IPS-20b (cell line): Measurements from ENCODE around the gene MVB12B.

Experiments used
- H3K27ac ChIP-seq: one replicate; pipeline ENCODE4 v1.5.1; 2013; ENCODE audit warnings: low read length
- H3K27me3 ChIP-seq: 2 replicates; pipeline ENCODE4 v1.6.1; 2013; ENCODE audit warnings: mild to moderate bottlenecking, low read length, inconsistent platforms; ENCODE audit not compliant: insufficient read depth
- H3K36me3 ChIP-seq: 2 replicates; pipeline ENCODE4 v1.6.1; 2013; ENCODE audit warnings: low read depth, mild to moderate bottlenecking, inconsistent platforms, low read length, moderate library complexity; ENCODE audit not compliant: insufficient read depth
- H3K4me1 ChIP-seq: 2 replicates; pipeline ENCODE4 v1.6.1; 2013; ENCODE audit warnings: mild to moderate bottlenecking, control low read depth, inconsistent platforms, low read length, moderate library complexity; ENCODE audit not compliant: insufficient read depth
- H3K4me3 ChIP-seq: 2 replicates; pipeline ENCODE4 v1.5.1; 2013; ENCODE audit warnings: mild to moderate bottlenecking, low read length, inconsistent platforms
- H3K9ac ChIP-seq: 2 replicates; pipeline ENCODE4 v1.6.1; 2013; ENCODE audit warnings: low read depth, mild to moderate bottlenecking, inconsistent platforms, low read length, moderate library complexity
- H3K9me3 ChIP-seq: 2 replicates; pipeline ENCODE4 v1.6.1; 2013; ENCODE audit warnings: mild to moderate bottlenecking, low read depth, low read length, inconsistent platforms; ENCODE audit not compliant: insufficient read depth

The MVB12B gene

GRCh38 chr9:126295516-126295915 lies 31.1 kb upstream of the MVB12B start:
- H3K27me3 ChIP-seq, result no peaks in the 10 kb centered on the region
- H3K9me3 ChIP-seq, result no peaks in the 10 kb centered on the region
- H3K4me1 ChIP-seq, result no peaks in the 10 kb centered on the region
- H3K4me3 ChIP-seq, result no peak overlapping the region
- no peak overlapping the region for H3K27ac ChIP-seq
- no peaks in the 10 kb centered on the region for H3K36me3 ChIP-seq
- no peak overlapping the region for H3K9ac ChIP-seq

DNA sequence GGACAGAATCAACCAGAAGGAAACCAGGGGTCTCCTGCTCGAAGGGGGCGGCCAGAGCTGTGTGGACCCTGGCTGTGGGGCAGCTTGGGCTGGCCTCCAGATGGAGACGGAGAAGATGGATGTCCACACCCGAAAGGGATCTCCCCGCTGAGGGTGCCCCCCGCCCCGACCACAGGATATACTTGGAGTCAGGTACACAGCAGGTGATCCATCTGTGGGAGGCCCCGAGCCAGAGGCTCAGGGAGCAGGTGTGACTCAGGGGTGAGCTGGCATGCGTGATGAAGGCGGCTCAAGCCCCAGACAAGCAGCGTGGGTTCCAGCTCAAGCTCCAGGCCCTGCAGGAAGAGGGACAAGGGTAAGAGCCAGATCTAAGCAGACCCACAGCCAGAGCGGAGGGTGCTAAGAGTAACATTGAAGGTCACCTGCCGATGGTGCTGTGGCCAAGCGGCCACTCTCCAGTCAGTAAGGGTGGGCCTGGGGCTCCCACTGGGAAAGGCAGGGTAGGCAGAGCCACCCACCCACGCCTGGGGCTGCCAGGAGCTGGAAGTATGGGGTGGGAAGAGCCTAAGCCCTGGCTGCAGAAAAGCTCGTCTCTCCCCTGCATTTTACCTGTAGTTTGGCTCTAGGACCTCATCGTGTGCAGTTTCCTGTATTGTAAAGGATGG lies 30.6 kb upstream of the MVB12B start:
- Histone ChIP-seq H3K27ac (no peak overlapping the region), H3K4me3 (no peak overlapping the region), H3K36me3 (no peaks in the 10 kb centered on the region), H3K27me3 (no peaks in the 10 kb centered on the region), H3K9me3 (no peaks in the 10 kb centered on the region), H3K4me1 (no peaks in the 10 kb centered on the region), H3K9ac (no peak overlapping the region)

DNA sequence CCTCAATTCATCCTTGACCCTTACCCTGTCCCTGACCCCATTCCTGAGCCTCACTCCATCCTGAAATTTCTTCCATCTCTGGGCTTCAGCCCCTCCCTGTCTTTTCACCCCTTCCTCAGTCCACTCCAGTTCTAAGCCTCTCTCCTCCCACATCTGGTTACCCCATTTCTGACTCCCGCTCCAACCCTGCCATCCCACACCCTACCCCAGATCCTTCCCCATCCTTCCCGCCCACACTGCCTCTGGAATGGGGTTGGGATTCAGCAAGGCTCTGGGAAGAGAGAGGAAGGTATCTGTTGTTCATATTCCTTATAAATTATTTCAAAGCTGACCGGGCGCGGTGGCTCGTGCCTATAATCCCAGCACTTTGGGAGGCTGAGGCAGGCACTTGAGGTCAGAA lies 29.9 kb upstream of the MVB12B start:
- no peaks in the 10 kb centered on the region for H3K4me1 ChIP-seq
- H3K27me3 ChIP-seq, result no peaks in the 10 kb centered on the region
- H3K36me3 ChIP-seq, result no peaks in the 10 kb centered on the region
- no peaks in the 10 kb centered on the region for H3K9me3 ChIP-seq
- no peak overlapping the region for H3K27ac ChIP-seq
- no peak overlapping the region for H3K9ac ChIP-seq
- H3K4me3 ChIP-seq, result no peak overlapping the region

GRCh38 chr9:126297661-126298060 lies 29.0 kb upstream of the MVB12B start:
- Histone ChIP-seq H3K27ac (no peak overlapping the region), H3K9ac (no peak overlapping the region), H3K9me3 (no peaks in the 10 kb centered on the region), H3K4me1 (no peaks in the 10 kb centered on the region), H3K36me3 (no peaks in the 10 kb centered on the region), H3K27me3 (no peaks in the 10 kb centered on the region), H3K4me3 (no peak overlapping the region)

DNA sequence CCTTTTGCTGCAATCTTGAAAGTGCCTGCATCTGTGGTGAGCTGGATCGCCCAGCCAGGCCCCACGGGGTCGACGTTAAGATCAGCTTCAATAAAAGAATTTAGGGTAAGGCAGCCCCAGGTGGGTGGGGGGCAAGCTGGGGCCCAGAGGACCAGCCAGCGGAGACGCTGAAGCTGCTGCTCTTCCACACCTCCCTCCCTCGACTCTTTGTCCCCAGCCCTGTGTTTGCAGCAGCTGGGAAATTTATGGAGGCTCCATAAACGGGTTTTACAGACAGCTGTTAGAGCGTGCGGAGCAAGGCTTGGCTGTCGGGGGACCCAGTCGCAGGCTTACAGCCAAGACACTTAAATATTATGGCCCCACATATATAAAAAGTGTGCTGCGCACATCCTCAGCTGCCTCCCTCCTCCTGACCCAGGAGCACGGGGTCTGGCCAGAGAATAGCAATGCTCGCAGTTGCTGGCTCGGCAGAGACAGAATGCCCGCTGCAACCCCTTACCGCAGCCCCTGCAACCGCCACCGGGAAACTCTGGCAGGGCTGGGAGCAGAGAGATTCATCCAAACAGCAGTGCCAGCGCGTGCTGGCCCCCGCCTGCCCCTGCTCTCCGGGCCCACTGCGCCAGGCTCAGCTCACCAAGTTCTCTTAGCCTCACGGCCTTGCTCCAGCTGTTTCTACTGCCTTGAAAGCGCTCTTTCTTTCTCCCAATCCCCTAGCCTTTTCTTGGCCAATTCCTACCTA lies 28.4 kb upstream of the MVB12B start:
- Histone ChIP-seq H3K9me3 (no peaks in the 10 kb centered on the region), H3K27me3 (no peaks in the 10 kb centered on the region), H3K27ac (no peak overlapping the region), H3K36me3 (no peaks in the 10 kb centered on the region), H3K4me1 (no peaks in the 10 kb centered on the region), H3K9ac (no peak overlapping the region), H3K4me3 (no peak overlapping the region)

GRCh38 chr9:126299706-126300276 lies 26.8 kb upstream of the MVB12B start:
- Histone ChIP-seq H3K27me3 (no peaks in the 10 kb centered on the region), H3K27ac (no peak overlapping the region), H3K4me3 (no peak overlapping the region), H3K4me1 (no peaks in the 10 kb centered on the region), H3K9ac (no peak overlapping the region), H3K9me3 (no peaks in the 10 kb centered on the region), H3K36me3 (no peaks in the 10 kb centered on the region)

GRCh38 chr9:126301196-126301595 lies 25.4 kb upstream of the MVB12B start:
- H3K27me3 ChIP-seq, result no peaks in the 10 kb centered on the region

DNA sequence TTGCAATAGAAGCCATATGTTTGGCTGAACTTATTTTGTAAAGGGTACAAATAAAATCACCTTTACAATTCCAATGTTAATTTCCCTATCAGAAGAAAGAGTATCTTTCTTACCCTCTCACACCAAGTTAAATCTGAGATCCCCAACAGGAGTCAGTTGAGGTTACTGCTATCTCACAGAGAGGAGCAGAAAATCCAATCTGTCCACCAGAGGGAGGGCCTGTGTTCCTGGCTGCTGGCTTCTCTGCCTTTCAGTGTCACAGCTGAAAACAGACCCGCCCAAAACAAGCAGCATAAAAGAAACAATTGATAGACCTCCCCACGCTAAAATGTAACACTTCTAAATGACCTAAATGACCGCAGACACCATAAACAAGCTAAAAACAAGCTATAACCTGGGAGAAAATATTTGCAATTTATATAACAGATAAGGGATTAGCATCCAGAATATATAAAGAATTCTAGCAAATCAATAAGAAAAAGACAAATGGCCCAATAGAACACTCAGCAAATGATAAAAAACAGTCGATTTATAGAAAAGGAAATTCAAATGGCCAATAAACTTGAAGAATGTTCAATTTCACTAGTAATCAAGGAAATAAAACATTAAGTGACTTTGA lies 24.5 kb upstream of the MVB12B start:
- H3K9me3 ChIP-seq, result no peaks in the 10 kb centered on the region
- no peak overlapping the region for H3K4me3 ChIP-seq
- H3K4me1 ChIP-seq, result no peaks in the 10 kb centered on the region
- no peak overlapping the region for H3K9ac ChIP-seq
- H3K27me3 ChIP-seq, result no peaks in the 10 kb centered on the region
- H3K27ac ChIP-seq, result no peak overlapping the region
- no peaks in the 10 kb centered on the region for H3K36me3 ChIP-seq

More at GRCh38 chr9:126301196-126301595, 25.4 kb upstream of the MVB12B start:
- Histone ChIP-seq H3K9me3 (no peaks in the 10 kb centered on the region), H3K4me1 (no peaks in the 10 kb centered on the region), H3K9ac (no peak overlapping the region), H3K4me3 (no peak overlapping the region), H3K27ac (no peak overlapping the region), H3K36me3 (no peaks in the 10 kb centered on the region)

DNA sequence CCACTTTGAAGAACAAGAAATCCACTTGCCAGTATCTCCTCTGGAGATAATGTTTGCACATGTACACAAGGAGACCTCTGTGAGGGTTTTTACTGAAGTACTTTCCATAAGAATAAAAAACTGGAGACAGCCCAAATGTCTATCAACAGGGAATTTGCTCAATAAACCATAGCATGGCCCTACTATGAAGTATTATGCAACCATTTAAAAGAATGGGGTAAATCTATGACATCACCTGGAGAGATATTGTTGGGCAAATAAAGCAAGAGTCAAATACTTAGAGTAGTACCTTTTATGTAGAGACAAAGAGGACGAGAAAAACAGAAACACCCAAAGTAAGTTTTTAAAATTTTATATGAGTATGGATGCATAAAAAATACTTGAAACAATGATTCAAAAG lies 23.9 kb upstream of the MVB12B start:
- no peaks in the 10 kb centered on the region for H3K4me1 ChIP-seq
- H3K9me3 ChIP-seq, result no peaks in the 10 kb centered on the region
- H3K27ac ChIP-seq, result no peak overlapping the region
- no peak overlapping the region for H3K4me3 ChIP-seq
- no peaks in the 10 kb centered on the region for H3K36me3 ChIP-seq
- H3K27me3 ChIP-seq, result no peaks in the 10 kb centered on the region
- no peak overlapping the region for H3K9ac ChIP-seq

GRCh38 chr9:126303488-126303887 lies 23.1 kb upstream of the MVB12B start:
- H3K9me3 ChIP-seq, result no peaks in the 10 kb centered on the region
- no peak overlapping the region for H3K27ac ChIP-seq
- no peak overlapping the region for H3K4me3 ChIP-seq
- no peaks in the 10 kb centered on the region for H3K4me1 ChIP-seq
- no peak overlapping the region for H3K9ac ChIP-seq
- H3K36me3 ChIP-seq, result no peaks in the 10 kb centered on the region
- H3K27me3 ChIP-seq, result no peaks in the 10 kb centered on the region

- H3K27ac ChIP-seq, result no peak overlapping the region
- no peak overlapping the region for H3K9ac ChIP-seq
- no peaks in the 10 kb centered on the region for H3K4me1 ChIP-seq
- H3K36me3 ChIP-seq, result no peaks in the 10 kb centered on the region
- H3K27me3 ChIP-seq, result no peaks in the 10 kb centered on the region
- no peaks in the 10 kb centered on the region for H3K9me3 ChIP-seq
- H3K4me3 ChIP-seq, result no peak overlapping the region
Measured at GRCh38 chr9:126304207-126304970, 22.2 kb upstream of the MVB12B start.
